ENCODE data around the gene INPP5D. TPM values are rescaled to one million over a fixed set of nuclear protein-coding genes. Genes with fewer than 3 reads are reported as not detected.

Gene INPP5D
- total RNA-seq, 2 experiments from 2014 or later = 79.5 to 92.6 TPM

- H3K9me2 ChIP-seq (ENCODE audit: insufficient read depth, low read length) = no peaks in the 10 kb centered on the region
- BruUV-seq (replicated peaks) = no TSS peak
- no peaks in the 10 kb centered on the region for H4K20me1 ChIP-seq (ENCODE audit: insufficient read depth, low read length)
- no peaks in the 10 kb centered on the region for H3K4me1 ChIP-seq (ENCODE audit: insufficient read depth, low read length, poor library complexity, severe bottlenecking)
- intact Hi-C loops (cut with micrococcal nuclease; ENCODE audit: unreplicated experiment) = loop anchor here (1.0 kb wide), 1 partner anchor 176 kb away; no protein-coding TSS in a partner anchor
- POLR2A ChIA-PET = no interaction called here
- H3K9me3 ChIP-seq (ENCODE audit: low read length) = no peaks in the 10 kb centered on the region
- H3K36me3 ChIP-seq (ENCODE audit: insufficient read depth, low read length) = no peaks in the 10 kb centered on the region
- CTCF ChIA-PET (ENCODE audit: unreplicated experiment) = no interaction called here
- no peak overlapping the region for H3K4me2 ChIP-seq (ENCODE audit: low read length)
- DNase-seq (ENCODE audit: low spot score) = no peak
- H3K4me3 ChIP-seq (ENCODE audit: low read depth, low read length, poor library complexity, severe bottlenecking) = no peak overlapping the region
- no peak overlapping the region for H2AFZ ChIP-seq (ENCODE audit: low read length)
- TF ChIP-seq CTCF (conservative IDR thresholded peaks at IDR 0.05; ENCODE audit: low read length) (no peak), EZH2phosphoT487 (IDR thresholded peaks at IDR 0.05; ENCODE audit: borderline replicate concordance, low read depth, low read length) (no peak)
- H3K79me2 ChIP-seq (ENCODE audit: insufficient read depth, low read depth, low read length) = no peaks in the 10 kb centered on the region
- no peak overlapping the region for H3K27ac ChIP-seq (ENCODE audit: low read depth, low read length, poor library complexity, severe bottlenecking)
Measured at GRCh38 chr2:233029321-233029720, 30.8 kb upstream of the INPP5D start.

GRCh38 chr2:233031556-233032500, 28.3 kb upstream of the INPP5D start:
- intact Hi-C loops (cut with micrococcal nuclease; ENCODE audit: unreplicated experiment) = no loop called here
- Histone ChIP-seq H2AFZ (ENCODE audit: low read length) (no peak overlapping the region), H3K9me3 (ENCODE audit: low read length) (no peaks in the 10 kb centered on the region), H4K20me1 (ENCODE audit: insufficient read depth, low read length) (no peaks in the 10 kb centered on the region), H3K36me3 (ENCODE audit: insufficient read depth, low read length) (no peaks in the 10 kb centered on the region), H3K4me3 (ENCODE audit: low read depth, low read length, poor library complexity, severe bottlenecking) (no peak overlapping the region), H3K27ac (ENCODE audit: low read depth, low read length, poor library complexity, severe bottlenecking) (no peak overlapping the region), H3K4me2 (ENCODE audit: low read length) (no peak overlapping the region), H3K79me2 (ENCODE audit: insufficient read depth, low read depth, low read length) (no peaks in the 10 kb centered on the region), H3K9me2 (ENCODE audit: insufficient read depth, low read length) (no peaks in the 10 kb centered on the region), H3K4me1 (ENCODE audit: insufficient read depth, low read length, poor library complexity, severe bottlenecking) (no peaks in the 10 kb centered on the region)
- ChIA-PET POLR2A (no interaction called here), CTCF (ENCODE audit: unreplicated experiment) (interaction anchor here (0.6 to 1.1 kb wide), 2 partner anchors 152 to 295 kb away, joined by 3 read pairs; no protein-coding TSS in a partner anchor)
- no peak for DNase-seq (ENCODE audit: low spot score)
- no TSS peak for BruUV-seq (replicated peaks)
- TF ChIP-seq EZH2phosphoT487 (IDR thresholded peaks at IDR 0.05; ENCODE audit: borderline replicate concordance, low read depth, low read length) (no peak), CTCF (conservative IDR thresholded peaks at IDR 0.05; ENCODE audit: low read length) (0 out of 2 replicates have a peak, but pooled peaks have one; percentile 15)

All from OCI-LY7 (cell line).